WTC11 (cell line): ENCODE data around the gene PPP3CA. TPM values are rescaled to one million over a fixed set of nuclear protein-coding genes. Genes with fewer than 3 reads are reported as not detected.

Experiments
- ATAC-seq: fragments of 200-7000 bp; cut with Tn5 transposase; 2 replicates; pipeline ENCODE4 v1.10.0; 2021; ENCODE audit warnings: mild to moderate bottlenecking, moderate library complexity
- CTCF ChIA-PET: fragments of 300-600 bp; sonication (Branson Sonifier 250); formaldehyde crosslinking; loops from one replicate; lab custom pipeline; 2021; ENCODE audit warnings: antibody characterized with exemption; lab: Charles Lee
- POLR2A ChIA-PET: fragments of 350-600 bp; sonication (Branson Sonifier 250); formaldehyde crosslinking; loops from one replicate; lab custom pipeline; 2021; ENCODE audit warnings: antibody characterized with exemption; lab: Charles Lee
- DNase-seq: peaks from one replicate; pipeline ENCODE4 v3.0.0; 2021; ENCODE audit warnings: low spot score
- H3K27ac Mint-ChIP-seq: 2 replicates; pipeline ENCODE4 v1.8.0; 2021; ENCODE audit warnings: mixed read lengths
- H3K27me3 Mint-ChIP-seq: 2 replicates; pipeline ENCODE4 v1.8.0; 2021; ENCODE audit warnings: low read depth, mild to moderate bottlenecking, moderate library complexity, mixed read lengths
- H3K36me3 Mint-ChIP-seq: 2 replicates; pipeline ENCODE4 v1.8.0; 2021; ENCODE audit warnings: mixed read lengths
- H3K4me1 Mint-ChIP-seq: 2 replicates; pipeline ENCODE4 v1.8.0; 2022; ENCODE audit warnings: mixed read lengths
- H3K4me3 Mint-ChIP-seq: 2 replicates; pipeline ENCODE4 v1.8.0; 2021; ENCODE audit warnings: mild to moderate bottlenecking, moderate library complexity, mixed read lengths
- H3K9me3 Mint-ChIP-seq: 2 replicates; pipeline ENCODE4 v1.8.0; 2021; ENCODE audit warnings: mixed read lengths
- ATF1 ChIP-seq: sonication (generic); formaldehyde crosslinking; IDR thresholded peaks from 2 replicates; pipeline ENCODE4 v1.8.1; 2023; ENCODE audit warnings: mild to moderate bottlenecking, moderate library complexity, missing genetic modification reagents
- JAZF1 ChIP-seq: fragments of 250-450 bp; sonication (Bioruptor Pico); IDR thresholded peaks from 2 replicates; pipeline ENCODE4 v1.9.0; 2021; ENCODE audit warnings: moderate library complexity, mild to moderate bottlenecking, inconsistent platforms
- JUN ChIP-seq: sonication (generic); formaldehyde crosslinking; IDR thresholded peaks from 2 replicates; pipeline ENCODE4 v1.8.0; 2023; ENCODE audit warnings: mild to moderate bottlenecking, missing genetic modification reagents
- MYBL2 ChIP-seq: sonication (generic); formaldehyde crosslinking; IDR thresholded peaks from 2 replicates; pipeline ENCODE4 v1.8.1; 2023; ENCODE audit warnings: mild to moderate bottlenecking, moderate library complexity, missing genetic modification reagents
- NFYB ChIP-seq: sonication (generic); formaldehyde crosslinking; conservative IDR thresholded peaks from 2 replicates; pipeline ENCODE4 v1.8.0; 2022; ENCODE audit warnings: low read depth, missing genetic modification reagents
- NR2C2 ChIP-seq: sonication (generic); formaldehyde crosslinking; IDR thresholded peaks from 2 replicates; pipeline ENCODE4 v1.8.0; 2022; ENCODE audit warnings: mild to moderate bottlenecking, missing genetic modification reagents
- NR3C1 ChIP-seq: sonication (generic); formaldehyde crosslinking; conservative IDR thresholded peaks from 2 replicates; pipeline ENCODE4 v1.8.1; 2023; ENCODE audit warnings: low read depth, mild to moderate bottlenecking, missing genetic modification reagents
- PRRX2 ChIP-seq: fragments of 250-450 bp; sonication (Bioruptor Pico); IDR thresholded peaks from 2 replicates; pipeline ENCODE4 v1.8.0; 2021; ENCODE audit warnings: mild to moderate bottlenecking
- SP1 ChIP-seq: sonication (generic); formaldehyde crosslinking; conservative IDR thresholded peaks from 2 replicates; pipeline ENCODE4 v1.8.1; 2022; ENCODE audit warnings: missing genetic modification reagents
- ZNF121 ChIP-seq: sonication (generic); formaldehyde crosslinking; IDR thresholded peaks from 2 replicates; pipeline ENCODE4 v1.8.0; 2023; ENCODE audit warnings: missing genetic modification reagents
- ZNF138 ChIP-seq: sonication (generic); formaldehyde crosslinking; conservative IDR thresholded peaks from 2 replicates; pipeline ENCODE4 v1.8.1; 2022; ENCODE audit warnings: mild to moderate bottlenecking, moderate library complexity, missing genetic modification reagents
- ZNF232 ChIP-seq: sonication (generic); formaldehyde crosslinking; IDR thresholded peaks from 2 replicates; pipeline ENCODE4 v1.8.0; 2022; ENCODE audit warnings: mild to moderate bottlenecking, missing genetic modification reagents
- ZNF263 ChIP-seq: sonication (generic); formaldehyde crosslinking; IDR thresholded peaks from 2 replicates; pipeline ENCODE4 v1.8.1; 2022; ENCODE audit warnings: low read depth, mild to moderate bottlenecking, moderate library complexity, missing genetic modification reagents
- total RNA-seq: library from RNA; stranded (reverse); gene quantifications from 3 replicates; pipeline ENCODE4 v1.2.3, GENCODE V29; 2021
- TF ChIP-seq, protein P1 (sequence below): fragments of 250-450 bp; sonication (Bioruptor Pico); IDR thresholded peaks from 2 replicates; pipeline ENCODE4 v1.9.0; 2021; ENCODE audit warnings: mild to moderate bottlenecking
- TF ChIP-seq, protein P2 (sequence below): sonication (generic); formaldehyde crosslinking; IDR thresholded peaks from 2 replicates; pipeline ENCODE4 v1.8.1; 2023; ENCODE audit warnings: mild to moderate bottlenecking, missing genetic modification reagents
- TF ChIP-seq, protein P3 (sequence below): sonication (generic); formaldehyde crosslinking; IDR thresholded peaks from 2 replicates; pipeline ENCODE4 v1.8.0; 2023; ENCODE audit warnings: missing genetic modification reagents
- TF ChIP-seq, protein P4 (sequence below): fragments of 250-450 bp; sonication (Bioruptor Pico); IDR thresholded peaks from 2 replicates; pipeline ENCODE4 v1.9.0; 2021; ENCODE audit warnings: moderate library complexity, mild to moderate bottlenecking, inconsistent platforms, borderline replicate concordance
- TF ChIP-seq, protein P5 (sequence below): fragments of 250-450 bp; sonication (Bioruptor Pico); IDR thresholded peaks from 2 replicates; pipeline ENCODE4 v2.1.2; 2022; ENCODE audit warnings: mild to moderate bottlenecking, moderate library complexity
- TF ChIP-seq, protein P6 (sequence below): sonication (generic); formaldehyde crosslinking; IDR thresholded peaks from 2 replicates; pipeline ENCODE4 v1.8.0; 2022; ENCODE audit warnings: mild to moderate bottlenecking, missing genetic modification reagents
- TF ChIP-seq, protein P7 (sequence below): sonication (generic); formaldehyde crosslinking; IDR thresholded peaks from 2 replicates; pipeline ENCODE4 v1.8.1; 2023; ENCODE audit warnings: mild to moderate bottlenecking, missing genetic modification reagents, borderline replicate concordance
- TF ChIP-seq, protein P8 (sequence below): sonication (generic); formaldehyde crosslinking; conservative IDR thresholded peaks from 2 replicates; pipeline ENCODE4 v1.8.1; 2023; ENCODE audit warnings: mild to moderate bottlenecking, low read depth, missing genetic modification reagents, moderate library complexity
- TF ChIP-seq, protein P9 (sequence below): sonication (generic); formaldehyde crosslinking; IDR thresholded peaks from 2 replicates; pipeline ENCODE4 v1.8.0; 2022; ENCODE audit warnings: mild to moderate bottlenecking, missing genetic modification reagents

PPP3CA gene
- total RNA-seq, 1 experiment from 2014 or later: 41.6 TPM

DNA sequence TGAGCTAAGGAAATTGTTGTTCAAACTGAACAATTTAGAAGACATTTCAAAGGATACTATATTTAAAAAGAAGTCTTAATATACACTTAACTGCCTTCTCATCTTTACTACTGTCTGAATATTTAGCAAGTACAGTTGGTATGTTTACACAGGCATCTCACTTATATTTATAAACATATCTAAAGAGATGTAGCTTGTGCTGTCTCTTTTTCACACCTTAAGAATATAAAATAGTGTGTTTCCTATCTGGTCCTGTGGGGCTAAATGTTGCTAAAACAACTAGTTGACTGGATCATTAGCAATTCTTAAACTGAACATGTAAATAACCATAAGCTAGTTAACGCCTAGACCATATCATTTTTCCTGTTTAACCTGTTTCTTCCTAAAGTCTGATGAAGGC is 336.3 kb downstream of the PPP3CA start:
- no peak overlapping the region for H3K4me3 Mint-ChIP-seq
- H3K27ac Mint-ChIP-seq: no peak overlapping the region
- no peaks in the 10 kb centered on the region for H3K27me3 Mint-ChIP-seq
- peaks cover 10% of the 10 kb centered on the region for H3K9me3 Mint-ChIP-seq
- DNase-seq: no peak
- CTCF ChIA-PET: no interaction called here
- 0 out of 2 replicates have a peak, but pooled peaks cover 3% of the 10 kb centered on the region for H3K4me1 Mint-ChIP-seq
- TF ChIP-seq ZNF263 (CRISPR knock-in tag): no peak
- no peak for TF ChIP-seq NR2C2 (CRISPR knock-in tag)
- TF ChIP-seq, protein P1, sequence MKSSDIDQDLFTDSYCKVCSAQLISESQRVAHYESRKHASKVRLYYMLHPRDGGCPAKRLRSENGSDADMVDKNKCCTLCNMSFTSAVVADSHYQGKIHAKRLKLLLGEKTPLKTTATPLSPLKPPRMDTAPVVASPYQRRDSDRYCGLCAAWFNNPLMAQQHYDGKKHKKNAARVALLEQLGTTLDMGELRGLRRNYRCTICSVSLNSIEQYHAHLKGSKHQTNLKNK (CRISPR knock-in tag): no peak
- no peak for TF ChIP-seq NFYB (CRISPR knock-in tag)
- TF ChIP-seq JUN: no peak
- no peak for TF ChIP-seq ATF1 (CRISPR knock-in tag)
- TF ChIP-seq, protein P2, sequence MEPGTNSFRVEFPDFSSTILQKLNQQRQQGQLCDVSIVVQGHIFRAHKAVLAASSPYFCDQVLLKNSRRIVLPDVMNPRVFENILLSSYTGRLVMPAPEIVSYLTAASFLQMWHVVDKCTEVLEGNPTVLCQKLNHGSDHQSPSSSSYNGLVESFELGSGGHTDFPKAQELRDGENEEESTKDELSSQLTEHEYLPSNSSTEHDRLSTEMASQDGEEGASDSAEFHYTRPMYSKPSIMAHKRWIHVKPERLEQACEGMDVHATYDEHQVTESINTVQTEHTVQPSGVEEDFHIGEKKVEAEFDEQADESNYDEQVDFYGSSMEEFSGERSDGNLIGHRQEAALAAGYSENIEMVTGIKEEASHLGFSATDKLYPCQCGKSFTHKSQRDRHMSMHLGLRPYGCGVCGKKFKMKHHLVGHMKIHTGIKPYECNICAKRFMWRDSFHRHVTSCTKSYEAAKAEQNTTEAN (CRISPR knock-in tag): no peak
- TF ChIP-seq MYBL2: no peak
- TF ChIP-seq, protein P3, sequence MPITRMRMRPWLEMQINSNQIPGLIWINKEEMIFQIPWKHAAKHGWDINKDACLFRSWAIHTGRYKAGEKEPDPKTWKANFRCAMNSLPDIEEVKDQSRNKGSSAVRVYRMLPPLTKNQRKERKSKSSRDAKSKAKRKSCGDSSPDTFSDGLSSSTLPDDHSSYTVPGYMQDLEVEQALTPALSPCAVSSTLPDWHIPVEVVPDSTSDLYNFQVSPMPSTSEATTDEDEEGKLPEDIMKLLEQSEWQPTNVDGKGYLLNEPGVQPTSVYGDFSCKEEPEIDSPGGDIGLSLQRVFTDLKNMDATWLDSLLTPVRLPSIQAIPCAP (CRISPR knock-in tag): no peak
- TF ChIP-seq JAZF1 (CRISPR knock-in tag): no peak
- TF ChIP-seq ZNF121 (CRISPR knock-in tag): no peak
- TF ChIP-seq PRRX2: no peak
- no peak for TF ChIP-seq SP1 (CRISPR knock-in tag)
- no peak for TF ChIP-seq ZNF232 (CRISPR knock-in tag)
- TF ChIP-seq NR3C1 (CRISPR knock-in tag): no peak
- TF ChIP-seq, protein P4, sequence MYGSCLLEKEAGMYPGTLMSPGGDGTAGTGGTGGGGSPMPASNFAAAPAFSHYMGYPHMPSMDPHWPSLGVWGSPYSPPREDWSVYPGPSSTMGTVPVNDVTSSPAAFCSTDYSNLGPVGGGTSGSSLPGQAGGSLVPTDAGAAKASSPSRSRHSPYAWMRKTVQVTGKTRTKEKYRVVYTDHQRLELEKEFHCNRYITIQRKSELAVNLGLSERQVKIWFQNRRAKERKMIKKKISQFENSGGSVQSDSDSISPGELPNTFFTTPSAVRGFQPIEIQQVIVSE (CRISPR knock-in tag): no peak
- TF ChIP-seq, protein P5, sequence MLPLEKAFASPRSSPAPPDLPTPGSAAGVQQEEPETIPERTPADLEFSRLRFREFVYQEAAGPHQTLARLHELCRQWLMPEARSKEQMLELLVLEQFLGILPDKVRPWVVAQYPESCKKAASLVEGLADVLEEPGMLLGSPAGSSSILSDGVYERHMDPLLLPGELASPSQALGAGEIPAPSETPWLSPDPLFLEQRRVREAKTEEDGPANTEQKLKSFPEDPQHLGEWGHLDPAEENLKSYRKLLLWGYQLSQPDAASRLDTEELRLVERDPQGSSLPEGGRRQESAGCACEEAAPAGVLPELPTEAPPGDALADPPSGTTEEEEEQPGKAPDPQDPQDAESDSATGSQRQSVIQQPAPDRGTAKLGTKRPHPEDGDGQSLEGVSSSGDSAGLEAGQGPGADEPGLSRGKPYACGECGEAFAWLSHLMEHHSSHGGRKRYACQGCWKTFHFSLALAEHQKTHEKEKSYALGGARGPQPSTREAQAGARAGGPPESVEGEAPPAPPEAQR (CRISPR knock-in tag): no peak
- TF ChIP-seq, protein P6, sequence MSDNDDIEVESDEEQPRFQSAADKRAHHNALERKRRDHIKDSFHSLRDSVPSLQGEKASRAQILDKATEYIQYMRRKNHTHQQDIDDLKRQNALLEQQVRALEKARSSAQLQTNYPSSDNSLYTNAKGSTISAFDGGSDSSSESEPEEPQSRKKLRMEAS (CRISPR knock-in tag): no peak
- no peaks in the 10 kb centered on the region; the same call in 1 of the 2 replicates for H3K36me3 Mint-ChIP-seq
- POLR2A ChIA-PET: no interaction called here
- ATAC-seq: no peak

DNA sequence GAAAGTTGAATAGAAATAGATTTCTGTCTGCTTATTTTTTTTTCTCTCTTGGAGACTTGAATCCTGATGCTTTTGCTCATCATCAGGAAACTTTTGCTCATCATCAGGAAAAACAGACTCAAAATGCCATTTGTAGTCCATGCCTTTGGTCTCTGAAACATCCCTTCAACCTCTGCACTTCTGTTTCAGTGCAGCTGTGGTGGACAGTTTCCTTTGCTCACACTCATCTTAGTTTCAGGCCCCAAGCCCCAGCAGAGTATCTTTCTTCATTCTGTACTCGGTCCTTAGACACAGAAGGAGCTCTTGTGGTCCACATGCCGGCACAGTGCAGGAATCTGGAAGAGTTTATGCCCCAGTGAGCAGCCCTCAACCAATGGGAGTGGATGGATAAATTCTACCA is 337.9 kb downstream of the PPP3CA start:
- Mint-ChIP-seq H3K27me3 (no peaks in the 10 kb centered on the region), H3K4me1 (0 out of 2 replicates have a peak, but pooled peaks cover 3% of the 10 kb centered on the region), H3K36me3 (no peaks in the 10 kb centered on the region; the same call in 1 of the 2 replicates), H3K4me3 (no peak overlapping the region), H3K27ac (no peak overlapping the region), H3K9me3 (peaks cover 13% of the 10 kb centered on the region)
- ATAC-seq (no peak), DNase-seq (no peak)
- ChIA-PET POLR2A (no interaction called here), CTCF (no interaction called here)
- TF ChIP-seq ZNF138 (no peak), PRRX2 (no peak)
- TF ChIP-seq, protein P7, sequence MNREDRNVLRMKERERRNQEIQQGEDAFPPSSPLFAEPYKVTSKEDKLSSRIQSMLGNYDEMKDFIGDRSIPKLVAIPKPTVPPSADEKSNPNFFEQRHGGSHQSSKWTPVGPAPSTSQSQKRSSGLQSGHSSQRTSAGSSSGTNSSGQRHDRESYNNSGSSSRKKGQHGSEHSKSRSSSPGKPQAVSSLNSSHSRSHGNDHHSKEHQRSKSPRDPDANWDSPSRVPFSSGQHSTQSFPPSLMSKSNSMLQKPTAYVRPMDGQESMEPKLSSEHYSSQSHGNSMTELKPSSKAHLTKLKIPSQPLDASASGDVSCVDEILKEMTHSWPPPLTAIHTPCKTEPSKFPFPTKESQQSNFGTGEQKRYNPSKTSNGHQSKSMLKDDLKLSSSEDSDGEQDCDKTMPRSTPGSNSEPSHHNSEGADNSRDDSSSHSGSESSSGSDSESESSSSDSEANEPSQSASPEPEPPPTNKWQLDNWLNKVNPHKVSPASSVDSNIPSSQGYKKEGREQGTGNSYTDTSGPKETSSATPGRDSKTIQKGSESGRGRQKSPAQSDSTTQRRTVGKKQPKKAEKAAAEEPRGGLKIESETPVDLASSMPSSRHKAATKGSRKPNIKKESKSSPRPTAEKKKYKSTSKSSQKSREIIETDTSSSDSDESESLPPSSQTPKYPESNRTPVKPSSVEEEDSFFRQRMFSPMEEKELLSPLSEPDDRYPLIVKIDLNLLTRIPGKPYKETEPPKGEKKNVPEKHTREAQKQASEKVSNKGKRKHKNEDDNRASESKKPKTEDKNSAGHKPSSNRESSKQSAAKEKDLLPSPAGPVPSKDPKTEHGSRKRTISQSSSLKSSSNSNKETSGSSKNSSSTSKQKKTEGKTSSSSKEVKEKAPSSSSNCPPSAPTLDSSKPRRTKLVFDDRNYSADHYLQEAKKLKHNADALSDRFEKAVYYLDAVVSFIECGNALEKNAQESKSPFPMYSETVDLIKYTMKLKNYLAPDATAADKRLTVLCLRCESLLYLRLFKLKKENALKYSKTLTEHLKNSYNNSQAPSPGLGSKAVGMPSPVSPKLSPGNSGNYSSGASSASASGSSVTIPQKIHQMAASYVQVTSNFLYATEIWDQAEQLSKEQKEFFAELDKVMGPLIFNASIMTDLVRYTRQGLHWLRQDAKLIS (CRISPR knock-in tag): no peak
- TF ChIP-seq, protein P8, sequence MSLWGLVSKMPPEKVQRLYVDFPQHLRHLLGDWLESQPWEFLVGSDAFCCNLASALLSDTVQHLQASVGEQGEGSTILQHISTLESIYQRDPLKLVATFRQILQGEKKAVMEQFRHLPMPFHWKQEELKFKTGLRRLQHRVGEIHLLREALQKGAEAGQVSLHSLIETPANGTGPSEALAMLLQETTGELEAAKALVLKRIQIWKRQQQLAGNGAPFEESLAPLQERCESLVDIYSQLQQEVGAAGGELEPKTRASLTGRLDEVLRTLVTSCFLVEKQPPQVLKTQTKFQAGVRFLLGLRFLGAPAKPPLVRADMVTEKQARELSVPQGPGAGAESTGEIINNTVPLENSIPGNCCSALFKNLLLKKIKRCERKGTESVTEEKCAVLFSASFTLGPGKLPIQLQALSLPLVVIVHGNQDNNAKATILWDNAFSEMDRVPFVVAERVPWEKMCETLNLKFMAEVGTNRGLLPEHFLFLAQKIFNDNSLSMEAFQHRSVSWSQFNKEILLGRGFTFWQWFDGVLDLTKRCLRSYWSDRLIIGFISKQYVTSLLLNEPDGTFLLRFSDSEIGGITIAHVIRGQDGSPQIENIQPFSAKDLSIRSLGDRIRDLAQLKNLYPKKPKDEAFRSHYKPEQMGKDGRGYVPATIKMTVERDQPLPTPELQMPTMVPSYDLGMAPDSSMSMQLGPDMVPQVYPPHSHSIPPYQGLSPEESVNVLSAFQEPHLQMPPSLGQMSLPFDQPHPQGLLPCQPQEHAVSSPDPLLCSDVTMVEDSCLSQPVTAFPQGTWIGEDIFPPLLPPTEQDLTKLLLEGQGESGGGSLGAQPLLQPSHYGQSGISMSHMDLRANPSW (CRISPR knock-in tag): no peak
- TF ChIP-seq, protein P9, sequence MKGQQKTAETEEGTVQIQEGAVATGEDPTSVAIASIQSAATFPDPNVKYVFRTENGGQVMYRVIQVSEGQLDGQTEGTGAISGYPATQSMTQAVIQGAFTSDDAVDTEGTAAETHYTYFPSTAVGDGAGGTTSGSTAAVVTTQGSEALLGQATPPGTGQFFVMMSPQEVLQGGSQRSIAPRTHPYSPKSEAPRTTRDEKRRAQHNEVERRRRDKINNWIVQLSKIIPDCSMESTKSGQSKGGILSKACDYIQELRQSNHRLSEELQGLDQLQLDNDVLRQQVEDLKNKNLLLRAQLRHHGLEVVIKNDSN (CRISPR knock-in tag): no peak
